Transverse colon (tissue), 4 donors: ENCODE measurements around the gene ATP1A2. TPM values are rescaled to one million over a fixed set of nuclear protein-coding genes. Genes with fewer than 3 reads are reported as not detected.

Experiments
- DNase-seq: peaks from one replicate; pipeline ENCODE4 v3.0.0-alpha.2; 2019
- H3K27ac ChIP-seq, 4 donors: fragments of 200-600 bp; sonication (generic); 2 replicates each; pipeline ENCODE4 v1.5.1; 2016 to 2018; ENCODE audit warnings: inconsistent platforms in 4 of 4
- H3K27me3 ChIP-seq: fragments of 200-600 bp; sonication (generic); 2 replicates; pipeline ENCODE4 v1.5.1; 2017; ENCODE audit warnings: inconsistent platforms
- H3K36me3 ChIP-seq, 4 donors: fragments of 200-600 bp; sonication (generic); 2 replicates each; pipeline ENCODE4 v1.5.1; 2017 to 2019; ENCODE audit warnings: inconsistent platforms in 4 of 4
- H3K4me1 ChIP-seq, 4 donors: fragments of 200-600 bp; sonication (generic); 2 replicates each; pipeline ENCODE4 v1.5.1; 2017 to 2020; ENCODE audit warnings: inconsistent platforms in 4 of 4
- H3K4me3 ChIP-seq, 4 donors: fragments of 200-600 bp; sonication (generic); 1 replicate in 1 of 4; 2 replicates in 3 of 4; pipeline versions ENCODE4 v1.5.1 to v1.6.1; 2017 to 2019; ENCODE audit warnings: inconsistent platforms in 4 of 4
- H3K9me3 ChIP-seq, 2 donors: fragments of 200-600 bp; sonication (generic); 2 replicates each; pipeline ENCODE4 v1.5.1; 2017 to 2019; ENCODE audit warnings: inconsistent platforms in 2 of 2
- EP300 ChIP-seq: sonication (generic); formaldehyde crosslinking; IDR thresholded peaks from one replicate; pipeline ENCODE4 v1.6.1; 2017; ENCODE audit warnings: antibody characterized with exemption, low read depth
- POLR2A ChIP-seq: fragments of 450-650 bp; IDR thresholded peaks from one replicate; pipeline ENCODE4 v1.6.1; 2016; ENCODE audit warnings: antibody characterized with exemption, mild to moderate bottlenecking, moderate library complexity
- POLR2AphosphoS5 ChIP-seq, 3 donors: sonication (generic); formaldehyde crosslinking; IDR thresholded peaks; one replicate each; pipeline ENCODE4 v1.6.1; 2016; ENCODE audit warnings: antibody characterized with exemption in 3 of 3
- WGBS, 2 donors: methylation state at CpG; one replicate each; pipeline ENCODE4 v1.1.5; 2018; ENCODE audit warnings: low coverage in 1 of 2; 5-methylcytosine and 5-hydroxymethylcytosine counted together
- in situ Hi-C, 4 donors: fragments of 200-750 bp; cut with MboI; loops; one replicate each; pipeline versions ENCODE4 v1.15.0 to v1.15.1; 2017; ENCODE audit warnings: low sequenced_read_pairs in 3 of 4, low pct_ligation_motif_present in 1 of 4, low pct_unique_long_range_greater_than_20kb in 1 of 4
- intact Hi-C: fragments of 100-400 bp; cut with DNase I; formaldehyde crosslinking; loops from one replicate; pipeline ENCODE4 v1.15.1; 2023; ENCODE audit warnings: low total_unique reads
- total RNA-seq, 4 donors: library from RNA; depleted of rRNA; stranded (reverse); fragments of >200 nt; gene quantifications; one replicate each; pipeline ENCODE4 v1.1.0, GENCODE V29; 2016
- TF ChIP-seq, protein P1 (sequence below), 5 experiments: fragments of 200-600 bp in 3 of 5; fragments of 450-650 bp in 2 of 5; sonication (generic) in 3 of 5; IDR thresholded peaks; 1 replicate in 2 of 5; 2 replicates in 3 of 5; pipeline ENCODE4 v1.5.1; 2016 to 2017; ENCODE audit warnings: antibody characterized with exemption in 5 of 5, inconsistent platforms in 3 of 5, mild to moderate bottlenecking in 2 of 5, moderate library complexity in 1 of 5

Gene ATP1A2
- total RNA-seq, 4 donors from 2014 or later, result 11.4 to 40.8 (median 23.1) TPM

DNA sequence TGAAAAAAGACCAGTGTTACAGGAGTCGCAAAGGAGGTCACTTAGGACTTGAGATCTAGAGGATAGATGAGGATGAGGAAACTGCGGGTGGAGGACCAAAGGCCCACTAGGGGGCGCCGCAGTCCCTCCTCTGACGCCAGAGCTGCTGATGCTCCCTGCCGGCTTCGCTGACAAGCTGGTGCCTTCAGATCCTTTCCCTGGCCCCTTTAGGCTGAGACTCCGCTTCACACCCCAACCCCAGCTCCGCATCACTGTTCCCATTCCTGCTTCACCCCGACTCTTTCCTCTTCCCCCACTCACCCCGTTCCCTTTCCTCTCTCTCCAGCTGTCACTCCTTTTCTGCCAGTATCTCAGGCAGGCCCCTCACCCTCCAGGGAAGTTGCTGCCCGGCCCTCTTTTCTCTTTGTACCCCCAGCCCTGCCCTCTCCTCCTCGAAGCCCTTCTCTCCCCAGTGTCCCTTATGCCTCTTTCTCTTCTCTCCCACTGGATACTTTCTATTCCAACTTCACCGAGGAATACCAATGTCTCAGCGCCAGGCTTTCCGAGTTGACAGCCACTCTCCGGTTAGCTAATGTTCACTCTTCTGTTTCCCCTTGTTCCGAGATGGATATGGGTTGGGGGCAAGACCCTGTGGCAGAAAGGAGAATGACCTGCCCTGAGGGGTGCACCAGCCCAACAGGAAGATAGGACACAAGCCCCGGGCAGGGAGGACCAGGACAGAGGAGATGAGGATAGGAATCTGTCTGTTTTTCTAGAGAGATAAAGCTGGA is 29.7 kb upstream of the ATP1A2 start:
- H3K9me3 ChIP-seq, result no peaks in the 10 kb centered on the region
- peak; percentile 86 for DNase-seq
- TF ChIP-seq, protein P1, sequence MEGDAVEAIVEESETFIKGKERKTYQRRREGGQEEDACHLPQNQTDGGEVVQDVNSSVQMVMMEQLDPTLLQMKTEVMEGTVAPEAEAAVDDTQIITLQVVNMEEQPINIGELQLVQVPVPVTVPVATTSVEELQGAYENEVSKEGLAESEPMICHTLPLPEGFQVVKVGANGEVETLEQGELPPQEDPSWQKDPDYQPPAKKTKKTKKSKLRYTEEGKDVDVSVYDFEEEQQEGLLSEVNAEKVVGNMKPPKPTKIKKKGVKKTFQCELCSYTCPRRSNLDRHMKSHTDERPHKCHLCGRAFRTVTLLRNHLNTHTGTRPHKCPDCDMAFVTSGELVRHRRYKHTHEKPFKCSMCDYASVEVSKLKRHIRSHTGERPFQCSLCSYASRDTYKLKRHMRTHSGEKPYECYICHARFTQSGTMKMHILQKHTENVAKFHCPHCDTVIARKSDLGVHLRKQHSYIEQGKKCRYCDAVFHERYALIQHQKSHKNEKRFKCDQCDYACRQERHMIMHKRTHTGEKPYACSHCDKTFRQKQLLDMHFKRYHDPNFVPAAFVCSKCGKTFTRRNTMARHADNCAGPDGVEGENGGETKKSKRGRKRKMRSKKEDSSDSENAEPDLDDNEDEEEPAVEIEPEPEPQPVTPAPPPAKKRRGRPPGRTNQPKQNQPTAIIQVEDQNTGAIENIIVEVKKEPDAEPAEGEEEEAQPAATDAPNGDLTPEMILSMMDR (IDR thresholded peaks at IDR 0.05), result peak; percentile 78 to 90 (median 87)
- no peak for TF ChIP-seq EP300
- TF ChIP-seq POLR2AphosphoS5 (IDR thresholded peaks at IDR 0.05), result no peak
- 51 to 71% methylated on average over 9 to 19 of the region's 19 CpGs for WGBS, 2 donors
- intact Hi-C loops, result loop anchor here (2.0 kb wide), 1 partner anchor 39 kb away; no protein-coding TSS in a partner anchor
- peaks cover 0 to 13% (median 8%) of the 10 kb centered on the region in 4 donors for H3K4me1 ChIP-seq
- peaks cover 0 to 2% (median 0%) of the 10 kb centered on the region in 4 donors for H3K36me3 ChIP-seq
- peak overlapping the region in 2 of 4 donors; percentile 13 to 50 for H3K27ac ChIP-seq
- in situ Hi-C loops, result no loop called here
- peaks cover 31% of the 10 kb centered on the region for H3K27me3 ChIP-seq
- no peak overlapping the region for H3K4me3 ChIP-seq

- H3K4me3 ChIP-seq, result no peak overlapping the region
- H3K9me3 ChIP-seq, result no peaks in the 10 kb centered on the region
- intact Hi-C loops, result no loop called here
- 82 to 83% methylated on average over 5 of the region's 5 CpGs for WGBS, 2 donors
- peak overlapping the region in 2 of 4 donors; percentile 13 to 50 for H3K27ac ChIP-seq
- peaks cover 0 to 10% (median 8%) of the 10 kb centered on the region in 4 donors for H3K4me1 ChIP-seq
- no peak for TF ChIP-seq POLR2AphosphoS5 (IDR thresholded peaks at IDR 0.05)
- TF ChIP-seq, protein P1 (IDR thresholded peaks at IDR 0.05), result no peak
- no peak for TF ChIP-seq POLR2A
- TF ChIP-seq EP300, result no peak
- in situ Hi-C loops, result no loop called here
- peaks cover 25% of the 10 kb centered on the region for H3K27me3 ChIP-seq
- H3K36me3 ChIP-seq, result peaks cover 0 to 4% (median 0%) of the 10 kb centered on the region in 4 donors
- DNase-seq, result no peak
These were observed 29.1 kb upstream of the ATP1A2 start for GRCh38 chr1:160086456-160086892.

- in situ Hi-C loops (no loop called here), intact Hi-C loops (no loop called here)
- peak overlapping the region in 1 of 4 donors; percentile 25 for H3K27ac ChIP-seq
- TF ChIP-seq POLR2AphosphoS5 (IDR thresholded peaks at IDR 0.05), result no peak
- TF ChIP-seq EP300, result no peak
- TF ChIP-seq, protein P1 (IDR thresholded peaks at IDR 0.05), result no peak
- TF ChIP-seq POLR2A, result no peak
- H3K4me3 ChIP-seq, result no peak overlapping the region
- WGBS, 2 donors, result 91 to 97% methylated on average over 6 to 12 of the region's 12 CpGs
- H3K4me1 ChIP-seq, result peaks cover 0 to 10% (median 8%) of the 10 kb centered on the region in 4 donors
- H3K9me3 ChIP-seq, result no peaks in the 10 kb centered on the region
- no peak for DNase-seq
- H3K27me3 ChIP-seq, result peaks cover 18% of the 10 kb centered on the region
- H3K36me3 ChIP-seq, result peaks cover 0 to 4% (median 0%) of the 10 kb centered on the region in 4 donors
These were observed 28.4 kb upstream of the ATP1A2 start for GRCh38 chr1:160087118-160087662.

DNA sequence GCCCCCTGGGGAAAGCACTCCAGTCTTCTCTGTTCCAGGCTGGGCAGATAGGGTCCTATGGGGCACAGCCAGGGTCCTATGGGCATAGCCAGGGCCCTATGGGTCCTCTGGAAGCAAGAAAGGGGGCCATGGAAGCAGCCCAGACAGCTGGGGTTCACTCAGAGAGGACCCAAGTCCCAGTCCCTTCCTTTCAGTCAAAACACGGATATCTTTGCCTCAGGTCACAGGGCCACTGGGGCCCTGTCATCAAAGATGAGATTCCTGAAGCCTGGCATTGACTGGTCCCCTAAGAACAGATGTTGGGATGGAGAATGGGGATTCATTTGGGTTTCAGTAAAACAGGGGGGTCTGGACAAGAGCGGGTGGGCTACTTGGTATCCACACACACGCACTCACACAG is 25.7 kb upstream of the ATP1A2 start:
- in situ Hi-C loops, result no loop called here

More for the DNA sequence above, 25.7 kb upstream of the ATP1A2 start:
- 60 to 86% methylated on average over 1 to 3 of the region's 3 CpGs for WGBS, 2 donors
- Histone ChIP-seq H3K36me3 (peaks cover 0 to 4% (median 0%) of the 10 kb centered on the region in 4 donors), H3K4me3 (no peak overlapping the region), H3K4me1 (peaks cover 5 to 19% (median 11%) of the 10 kb centered on the region in 4 donors), H3K27me3 (no peaks in the 10 kb centered on the region), H3K27ac (no peak overlapping the region), H3K9me3 (no peaks in the 10 kb centered on the region)
- intact Hi-C loops, result no loop called here
- no peak for TF ChIP-seq POLR2AphosphoS5 (IDR thresholded peaks at IDR 0.05)
- TF ChIP-seq EP300, result no peak
- TF ChIP-seq, protein P1 (IDR thresholded peaks at IDR 0.05), result no peak
- TF ChIP-seq POLR2A, result no peak
- DNase-seq, result no peak
